GM21717 (cell line): Measurements from ENCODE around the gene SLC38A2.

ENCODE experiments used
- ATAC-seq: cut with Tn5 transposase; IDR thresholded peaks from one replicate; pipeline ENCODE4 v1.9.1; 2021; ENCODE audit warnings: mild to moderate bottlenecking, moderate library complexity; ENCODE audit not compliant: unreplicated experiment

Gene SLC38A2

DNA sequence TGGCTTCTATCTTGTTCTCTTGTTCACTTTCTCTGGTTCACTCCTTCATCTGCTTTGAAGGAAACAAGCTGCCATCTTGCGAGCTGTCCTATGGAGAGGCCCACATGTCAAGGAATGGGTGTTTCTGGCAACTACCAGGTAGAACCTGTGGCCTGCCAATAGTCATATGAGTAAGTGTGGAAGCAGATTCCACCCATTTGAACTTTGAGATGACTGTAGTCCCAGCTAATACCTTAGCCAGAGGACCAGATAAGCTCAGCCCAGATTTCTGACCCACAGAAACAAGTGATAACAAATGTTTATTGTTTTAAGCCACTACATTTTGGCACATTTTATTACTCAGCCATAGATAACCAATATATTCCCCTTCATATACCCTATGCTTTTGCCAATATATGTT lies 4.0 kb upstream of the SLC38A2 start:
- no peak for ATAC-seq

- ATAC-seq = no peak
These were observed 2.1 kb upstream of the SLC38A2 start for GRCh38 chr12:46374711-46375110.

- no peak for ATAC-seq
These were observed 1.7 kb upstream of the SLC38A2 start for GRCh38 chr12:46374310-46374709.

GRCh38 chr12:46373301-46374296 lies 1.0 kb upstream of the SLC38A2 start:
- ATAC-seq = no peak

DNA sequence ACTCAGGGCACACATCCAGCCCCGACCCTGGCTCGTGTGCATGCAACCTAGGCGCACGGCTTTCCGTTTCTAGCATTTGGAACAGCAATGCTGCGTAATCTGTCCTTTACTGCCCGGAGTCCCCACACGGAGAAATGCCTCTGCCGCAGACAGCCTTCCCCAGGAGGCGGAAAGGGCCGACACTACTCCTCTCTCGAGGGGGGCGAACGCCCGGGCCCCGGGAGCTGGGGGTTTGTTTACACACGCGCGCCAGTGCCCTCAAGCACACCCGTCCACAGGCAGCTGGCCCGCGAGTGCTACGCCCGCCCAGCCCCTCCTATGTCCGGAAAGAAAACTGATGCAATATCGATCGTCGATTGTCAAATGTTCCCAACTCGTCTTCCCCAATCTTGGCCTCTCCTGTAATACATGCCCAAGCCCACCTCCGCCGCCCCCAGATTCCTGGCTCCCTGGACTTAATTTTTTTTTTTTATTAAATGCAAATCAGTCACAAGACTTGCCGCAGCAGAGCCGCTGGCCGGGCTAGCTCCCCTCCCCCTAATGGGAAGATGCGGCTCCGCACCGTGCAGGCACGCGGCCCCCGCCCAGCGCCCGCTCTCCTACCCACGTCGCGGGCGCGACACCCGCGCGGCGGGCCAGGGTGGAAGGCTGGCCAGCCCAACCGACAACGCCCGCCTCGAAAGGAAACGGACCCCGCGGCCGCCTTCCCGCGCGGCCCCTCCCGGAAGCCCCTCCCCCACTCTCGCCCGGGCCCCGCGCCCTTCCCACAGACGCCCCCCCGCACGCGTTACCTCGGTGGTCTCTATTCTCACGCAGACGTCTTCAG lies 642 bp downstream of the SLC38A2 start:
- peak; percentile 23 for ATAC-seq

DNA sequence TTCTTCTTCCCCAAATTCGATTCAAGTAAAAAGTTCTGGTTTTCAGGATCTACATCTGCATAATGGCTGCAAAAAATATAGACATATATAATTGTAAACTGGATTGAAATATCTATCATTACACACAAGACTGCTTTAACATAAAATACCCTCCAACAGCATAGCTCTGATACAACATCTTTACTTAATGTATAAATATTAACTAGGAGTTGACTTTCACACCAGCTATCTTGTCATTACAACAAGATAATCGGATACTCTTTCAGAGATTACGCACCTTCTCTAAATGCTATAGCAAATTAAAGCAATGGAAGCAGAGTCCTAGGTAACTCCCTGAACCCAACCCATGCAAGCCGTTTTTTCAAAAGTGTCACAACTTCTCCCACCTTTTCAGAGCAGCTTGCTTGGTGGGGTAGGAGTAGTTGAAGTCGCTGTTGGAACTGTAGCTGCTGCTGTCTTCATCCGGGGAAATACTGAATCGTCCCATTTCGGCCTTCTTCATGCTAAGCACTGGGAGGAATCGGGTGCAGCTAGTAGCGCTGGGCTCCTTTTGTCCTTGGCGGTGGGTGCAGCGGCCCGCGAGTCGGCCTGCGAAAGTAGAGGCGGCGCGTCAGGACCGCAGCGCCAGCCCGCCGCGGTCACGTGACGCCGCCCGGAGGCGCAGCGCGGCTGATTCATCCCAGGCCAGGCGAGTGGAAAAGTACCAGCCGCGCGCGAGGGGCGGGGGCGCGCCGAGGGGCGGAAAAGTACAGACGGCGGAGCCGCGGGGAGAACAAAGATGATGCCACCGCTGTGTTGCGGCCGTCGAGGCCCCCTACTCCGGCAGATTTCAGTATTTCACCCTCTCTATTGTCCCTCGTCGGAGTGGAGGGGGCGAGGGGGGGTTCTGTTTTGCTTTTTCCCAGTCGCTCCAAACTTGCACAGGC lies 1.5 kb downstream of the SLC38A2 start:
- ATAC-seq = peak; percentile 52

GRCh38 chr12:46370380-46370734 lies 2.2 kb downstream of the SLC38A2 start:
- no peak for ATAC-seq

GRCh38 chr12:46369474-46370379 lies 2.8 kb downstream of the SLC38A2 start:
- ATAC-seq = no peak

DNA sequence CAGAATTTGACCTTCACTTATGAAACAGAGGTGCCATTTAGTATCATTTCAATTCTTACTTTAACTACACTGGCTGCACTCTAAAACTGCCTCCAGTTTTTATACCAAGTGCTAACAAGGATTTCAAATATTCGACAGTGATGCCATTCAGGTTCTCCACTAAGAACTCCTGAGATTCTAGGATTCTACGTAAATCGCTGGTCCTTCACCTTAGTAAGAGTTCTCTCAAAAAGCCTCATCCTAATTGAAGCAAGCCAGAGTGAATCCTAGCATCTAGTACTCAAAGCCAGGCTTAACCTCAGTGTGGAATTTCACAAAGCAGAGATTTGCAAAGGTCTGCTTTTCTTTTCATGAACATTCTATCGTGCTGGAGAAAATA lies 3.5 kb downstream of the SLC38A2 start:
- ATAC-seq = no peak

DNA sequence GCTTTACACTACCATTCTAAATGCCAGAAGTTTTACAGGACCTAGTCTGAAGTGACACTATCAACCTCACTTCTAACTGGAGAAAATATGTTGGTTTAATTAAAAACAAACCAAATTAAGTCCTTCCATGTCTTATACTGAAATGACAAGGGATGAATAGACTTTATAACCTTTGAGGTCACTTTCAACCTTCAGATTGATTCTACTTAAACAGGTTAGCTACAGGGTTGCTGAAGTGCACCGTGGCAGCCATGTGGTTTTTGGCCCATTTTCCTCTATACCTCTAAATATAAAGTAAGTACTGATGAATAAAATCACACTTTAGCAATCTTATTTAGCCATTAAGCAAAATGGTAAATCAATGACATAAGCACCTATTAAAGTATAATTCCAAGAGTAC lies 3.9 kb downstream of the SLC38A2 start:
- no peak for ATAC-seq

- no peak for ATAC-seq
These were observed 4.4 kb downstream of the SLC38A2 start for GRCh38 chr12:46368138-46368537.

GRCh38 chr12:46367351-46368029 lies 5.1 kb downstream of the SLC38A2 start:
- no peak for ATAC-seq

DNA sequence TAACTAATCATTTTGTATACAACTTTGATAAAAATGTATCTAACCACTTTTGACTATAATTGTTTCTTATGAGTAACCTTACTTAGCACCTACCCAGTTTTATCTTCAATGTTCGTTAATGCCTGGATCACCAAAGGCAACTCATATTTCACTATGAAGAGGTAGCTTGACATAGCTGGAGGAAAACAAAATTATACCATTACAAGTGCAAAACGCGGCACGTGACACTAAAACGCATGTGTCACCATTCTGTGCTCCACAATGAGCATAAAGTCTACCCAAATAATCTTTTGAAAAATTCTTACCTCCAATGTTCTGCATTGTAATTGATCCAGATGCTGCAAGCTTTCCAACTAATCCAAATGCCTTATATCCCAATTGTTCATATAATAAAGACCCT lies 5.8 kb downstream of the SLC38A2 start:
- ATAC-seq = no peak

DNA sequence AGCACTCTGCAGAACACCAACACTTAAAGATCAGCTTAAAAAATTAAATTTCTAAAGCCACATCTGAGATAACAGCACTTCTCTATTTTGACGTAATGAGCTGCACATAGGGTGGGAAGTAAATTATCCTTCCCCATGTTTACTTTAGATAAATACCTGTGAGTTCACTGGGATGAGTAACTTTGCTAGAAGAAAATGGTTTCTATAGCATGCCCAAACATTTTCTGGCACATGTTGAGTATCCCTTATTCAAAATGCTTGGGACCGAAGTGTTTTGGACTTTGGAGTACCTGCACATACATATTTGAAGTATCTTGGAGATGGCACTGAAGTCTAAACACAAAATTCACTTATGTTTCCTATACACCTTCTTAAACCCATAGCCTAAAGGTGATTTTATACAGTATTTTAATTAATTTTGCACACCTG lies 6.6 kb downstream of the SLC38A2 start:
- ATAC-seq = no peak

DNA sequence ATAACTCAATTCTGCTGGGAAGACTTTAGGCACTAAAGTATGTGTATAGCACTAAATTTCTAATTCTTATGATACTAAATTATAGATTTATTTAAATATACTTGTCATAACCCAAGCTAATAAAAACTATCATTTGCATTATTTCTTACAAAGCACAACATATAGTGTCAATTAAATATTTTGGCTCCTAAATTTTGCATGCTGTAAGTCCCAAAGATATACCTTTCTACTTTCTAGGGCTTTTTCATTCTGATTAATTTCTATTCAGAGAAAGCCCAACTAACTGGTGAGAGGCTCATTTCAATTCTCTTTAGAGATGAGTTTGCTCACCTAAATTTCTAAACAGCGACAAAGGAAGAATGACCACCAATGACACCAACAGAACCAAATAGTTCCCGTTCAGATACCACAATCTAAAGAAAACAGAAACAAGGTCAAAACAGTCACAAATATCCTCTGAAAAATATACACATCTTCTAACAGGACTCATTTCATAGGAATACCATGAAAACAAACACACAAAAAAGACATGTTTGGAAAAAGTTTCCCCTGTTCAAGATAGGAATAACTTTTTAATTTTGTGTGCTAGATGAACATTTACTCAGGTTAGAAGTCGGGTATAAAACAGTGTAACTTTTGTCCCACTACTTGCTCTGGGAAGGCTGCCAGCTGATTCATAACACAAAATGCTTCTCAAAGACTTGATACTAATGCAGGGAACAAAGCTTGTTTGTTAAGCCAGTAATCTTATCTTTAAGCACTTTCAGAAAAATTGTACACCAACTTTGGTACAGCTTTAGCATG lies 7.6 kb downstream of the SLC38A2 start:
- no peak for ATAC-seq

DNA sequence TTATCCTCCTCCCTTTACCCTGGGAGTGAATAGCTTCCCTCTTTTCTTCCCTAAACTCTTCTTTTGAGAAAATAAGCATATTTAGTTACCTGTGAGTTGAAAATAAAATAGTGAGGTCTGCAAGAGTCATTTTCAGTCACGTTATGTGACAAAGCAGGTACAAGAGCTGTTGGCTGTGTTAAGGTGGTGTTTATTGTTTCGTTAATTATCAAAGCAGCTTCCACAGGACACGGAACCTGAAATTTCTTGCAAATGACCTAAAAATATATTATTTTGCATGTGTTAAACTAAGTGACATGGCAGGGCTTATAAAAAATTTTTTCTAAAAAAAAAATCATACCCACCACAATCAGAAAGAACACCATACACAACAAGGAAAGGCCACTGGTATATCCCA lies 8.3 kb downstream of the SLC38A2 start:
- ATAC-seq = no peak

GRCh38 chr12:46363582-46364299 lies 8.8 kb downstream of the SLC38A2 start:
- ATAC-seq = no peak
